Thoracic aorta (tissue), 2 donors: ENCODE data around the gene NOD2. TPM values are rescaled to one million over a fixed set of nuclear protein-coding genes. Genes with fewer than 3 reads are reported as not detected.
A peak's percentile ranks its signal among the peaks of the same experiment; 100 is the strongest.

Experiments used
- ATAC-seq: fragments of 150-250 bp; one replicate; pipeline ENCODE4 v1.8.0; 2017; ENCODE audit warnings: low read depth; ENCODE audit not compliant: insufficient number of reproducible peaks, low FRiP score
- DNase-seq: peaks from one replicate; pipeline ENCODE4 v3.0.0-alpha.2; 2020; ENCODE audit warnings: low spot score
- H3K27ac ChIP-seq, 2 donors: fragments of 200-600 bp; sonication (generic); 1 replicate in 1 of 2; 2 replicates in 1 of 2; pipeline ENCODE4 v1.5.1; 2016; ENCODE audit warnings: mild to moderate bottlenecking in 2 of 2, moderate library complexity in 2 of 2
- H3K27me3 ChIP-seq: fragments of 200-600 bp; sonication (generic); replicated peaks from 2 replicates; pipeline ENCODE4 v1.6.0; 2016; ENCODE audit warnings: mild to moderate bottlenecking; ENCODE audit not compliant: insufficient read depth
- H3K36me3 ChIP-seq: fragments of 200-600 bp; sonication (generic); one replicate; pipeline ENCODE4 v1.5.1; 2016
- H3K4me1 ChIP-seq, 2 donors: fragments of 200-600 bp; sonication (generic); 1 replicate in 1 of 2; 2 replicates in 1 of 2; pipeline versions ENCODE4 v1.5.1 to v1.6.0; 2016; ENCODE audit warnings: low read depth in 2 of 2, mild to moderate bottlenecking in 1 of 2; ENCODE audit not compliant: control insufficient read depth in 1 of 2
- H3K4me3 ChIP-seq: fragments of 200-600 bp; sonication (generic); 2 replicates; pipeline ENCODE4 v1.5.1; 2016; ENCODE audit warnings: mild to moderate bottlenecking
- H3K9me3 ChIP-seq: fragments of 200-600 bp; sonication (generic); 2 replicates; pipeline ENCODE4 v1.5.1; 2016
- CTCF ChIP-seq: fragments of 200-600 bp; sonication (generic); IDR thresholded peaks from one replicate; pipeline ENCODE4 v1.5.1; 2019; ENCODE audit warnings: antibody characterized with exemption
- total RNA-seq, 2 donors: library from RNA; depleted of rRNA; stranded (reverse); fragments of >200 nt; gene quantifications; one replicate each; pipeline versions ENCODE4 v1.1.0 to v1.2.3, GENCODE V29; 2016

Gene NOD2
- total RNA-seq, 2 donors from 2014 or later = 7.4 to 10.9 TPM

- no peaks in the 10 kb centered on the region for H3K36me3 ChIP-seq
- ATAC-seq (no peak), DNase-seq (no peak)
- H3K9me3 ChIP-seq = no peaks in the 10 kb centered on the region
- no peaks in the 10 kb centered on the region for H3K27me3 ChIP-seq
- H3K27ac ChIP-seq = no peak overlapping the region
- peaks cover 4 to 31% of the 10 kb centered on the region in 2 donors for H3K4me1 ChIP-seq
- no peak for TF ChIP-seq CTCF
- no peak overlapping the region for H3K4me3 ChIP-seq
Measured at GRCh38 chr16:50690177-50690576, 3.2 kb upstream of the NOD2 start.

GRCh38 chr16:50692644-50692998 is 785 bp upstream of the NOD2 start:
- Histone ChIP-seq H3K36me3 (no peaks in the 10 kb centered on the region), H3K27ac (no peak overlapping the region), H3K4me1 (peaks cover 14 to 48% of the 10 kb centered on the region in 2 donors), H3K4me3 (no peak overlapping the region), H3K9me3 (no peaks in the 10 kb centered on the region), H3K27me3 (no peaks in the 10 kb centered on the region)
- no peak for TF ChIP-seq CTCF
- ATAC-seq = no peak
- no peak for DNase-seq

GRCh38 chr16:50694206-50694605 is 800 bp downstream of the NOD2 start:
- no peak for DNase-seq
- Histone ChIP-seq H3K27me3 (no peaks in the 10 kb centered on the region), H3K27ac (no peak overlapping the region), H3K4me3 (peak overlapping the region; percentile 76), H3K36me3 (no peaks in the 10 kb centered on the region), H3K9me3 (no peaks in the 10 kb centered on the region), H3K4me1 (peaks cover 15 to 58% of the 10 kb centered on the region in 2 donors)
- no peak for TF ChIP-seq CTCF
- ATAC-seq = no peak

GRCh38 chr16:50695017-50696000 is 1.9 kb downstream of the NOD2 start:
- no peak for ATAC-seq
- no peaks in the 10 kb centered on the region for H3K36me3 ChIP-seq
- no peak for TF ChIP-seq CTCF
- no peak overlapping the region for H3K4me3 ChIP-seq
- no peaks in the 10 kb centered on the region for H3K27me3 ChIP-seq
- peaks cover 15 to 57% of the 10 kb centered on the region in 2 donors for H3K4me1 ChIP-seq
- no peaks in the 10 kb centered on the region for H3K9me3 ChIP-seq
- H3K27ac ChIP-seq = no peak overlapping the region
- no peak for DNase-seq

- H3K27ac ChIP-seq = peak overlapping the region; percentile 18 to 32
- no peaks in the 10 kb centered on the region for H3K27me3 ChIP-seq
- H3K36me3 ChIP-seq = no peaks in the 10 kb centered on the region
- H3K4me3 ChIP-seq = no peak overlapping the region
- H3K9me3 ChIP-seq = no peaks in the 10 kb centered on the region
- no peak for TF ChIP-seq CTCF
- ATAC-seq = no peak
- DNase-seq = no peak
- H3K4me1 ChIP-seq = peaks cover 15 to 49% of the 10 kb centered on the region in 2 donors
Measured at GRCh38 chr16:50696126-50696525, 2.7 kb downstream of the NOD2 start.
